MM.1S (cell line): Measurements from ENCODE around the gene PRKAR1B.

Experiments used
- DNase-seq: peaks from one replicate; pipeline ENCODE4 v3.0.0-alpha.2; 2015
- H2AFZ ChIP-seq: fragments of 300-600 bp; sonication (generic); 2 replicates; pipeline ENCODE4 v1.6.0; 2016; ENCODE audit warnings: antibody characterized with exemption, low read length
- H3F3A ChIP-seq: fragments of 300-600 bp; sonication (generic); 2 replicates; pipeline ENCODE4 v1.6.1; 2016; ENCODE audit warnings: mild to moderate bottlenecking, antibody characterized with exemption, low read length, moderate library complexity, mixed read lengths; ENCODE audit not compliant: insufficient read depth
- H3K27ac ChIP-seq: fragments of 300-600 bp; sonication (generic); 2 replicates; pipeline ENCODE4 v1.5.1; 2016; ENCODE audit warnings: mild to moderate bottlenecking, low read length
- H3K27me3 ChIP-seq: fragments of 300-600 bp; sonication (generic); replicated peaks from 2 replicates; pipeline ENCODE4 v1.6.0; 2016; ENCODE audit warnings: low read length; ENCODE audit not compliant: insufficient read depth
- H3K36me3 ChIP-seq: fragments of 300-600 bp; sonication (generic); replicated peaks from 2 replicates; pipeline ENCODE4 v1.6.1; 2016; ENCODE audit warnings: mild to moderate bottlenecking, low read length, mixed read lengths; ENCODE audit not compliant: insufficient read depth
- H3K4me1 ChIP-seq: fragments of 300-600 bp; sonication (generic); 2 replicates; pipeline ENCODE4 v1.6.1; 2016; ENCODE audit warnings: low read length, mixed read lengths
- H3K4me2 ChIP-seq: fragments of 300-600 bp; sonication (generic); 2 replicates; pipeline ENCODE4 v1.6.0; 2016; ENCODE audit warnings: low read depth, low read length
- H3K4me3 ChIP-seq: fragments of 300-600 bp; sonication (generic); 2 replicates; pipeline ENCODE4 v1.5.1; 2016; ENCODE audit warnings: low read length, mixed read lengths
- H3K79me2 ChIP-seq: fragments of 300-600 bp; sonication (generic); 2 replicates; pipeline ENCODE4 v1.6.1; 2016; ENCODE audit warnings: mixed run types, low read length, mixed read lengths
- H3K9ac ChIP-seq: fragments of 300-600 bp; sonication (generic); 2 replicates; pipeline ENCODE4 v1.6.1; 2016; ENCODE audit warnings: low read length, mixed read lengths
- H3K9me2 ChIP-seq: fragments of 300-600 bp; sonication (generic); replicated peaks from 2 replicates; pipeline ENCODE4 v1.6.1; 2016; ENCODE audit warnings: mild to moderate bottlenecking, low read length, mixed read lengths; ENCODE audit not compliant: insufficient read depth
- H3K9me3 ChIP-seq: fragments of 300-600 bp; sonication (generic); replicated peaks from 2 replicates; pipeline ENCODE4 v1.6.1; 2016; ENCODE audit warnings: mild to moderate bottlenecking, low read length, mixed read lengths; ENCODE audit not compliant: insufficient read depth
- H4K20me1 ChIP-seq: fragments of 300-600 bp; sonication (generic); 2 replicates; pipeline ENCODE4 v1.6.1; 2016; ENCODE audit warnings: mild to moderate bottlenecking, low read length, moderate library complexity, mixed read lengths; ENCODE audit not compliant: insufficient read depth
- EZH2 ChIP-seq: fragments of 300-600 bp; sonication (generic); optimal IDR thresholded peaks from 2 replicates; pipeline ENCODE3; 2017; ENCODE audit warnings: low read depth, mild to moderate bottlenecking, antibody characterized with exemption, low read length, mixed read lengths
- EZH2phosphoT487 ChIP-seq: fragments of 300-600 bp; sonication (generic); IDR thresholded peaks from 2 replicates; pipeline ENCODE4 v1.6.1; 2018; ENCODE audit warnings: antibody characterized with exemption, low read length
- TF ChIP-seq, protein P1 (sequence below): fragments of 300-600 bp; sonication (generic); IDR thresholded peaks from 2 replicates; pipeline ENCODE4 v1.5.1; 2016; ENCODE audit warnings: antibody characterized with exemption, low read length, mixed read lengths

Gene PRKAR1B

DNA sequence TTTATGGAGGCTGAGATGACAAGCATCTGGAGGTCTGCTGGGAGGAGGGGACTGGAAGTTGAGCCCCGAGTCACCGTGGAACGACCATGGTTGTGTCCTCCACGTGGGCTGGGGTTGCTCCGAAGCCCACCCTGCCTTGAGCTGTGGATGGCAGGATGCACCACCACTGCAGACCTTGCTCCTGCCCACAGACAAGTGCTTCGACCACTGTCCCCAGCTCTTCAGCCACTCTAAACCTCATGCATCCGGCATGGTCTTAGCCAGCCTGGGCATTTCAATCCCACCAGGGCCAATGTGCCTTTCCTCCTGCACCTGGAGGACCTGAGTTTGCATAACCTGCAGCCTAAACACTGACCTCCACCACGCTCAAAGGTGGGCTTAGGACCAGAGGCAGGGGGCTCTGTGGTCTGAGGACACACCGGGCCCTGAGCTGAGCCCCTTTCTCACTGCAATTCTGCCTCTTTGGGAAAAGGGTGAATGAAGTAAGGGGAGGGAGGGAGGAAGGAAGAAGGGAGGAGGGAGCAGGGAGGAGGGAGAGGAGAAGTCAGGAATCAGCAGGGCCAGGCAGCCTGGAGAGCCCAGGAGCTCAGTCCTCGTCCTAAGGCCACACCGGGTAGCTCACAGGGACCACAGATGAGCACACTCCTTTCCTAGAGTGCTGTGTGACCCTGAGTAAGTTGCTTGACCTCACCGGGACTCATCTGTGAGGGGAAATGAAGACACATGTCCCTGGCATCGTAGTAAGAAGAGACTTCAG, 45.4 kb downstream of the PRKAR1B start:
- H4K20me1 ChIP-seq = no peaks in the 10 kb centered on the region
- no peaks in the 10 kb centered on the region for H3K9me3 ChIP-seq
- TF ChIP-seq EZH2phosphoT487 = no peak
- no peak for TF ChIP-seq EZH2
- TF ChIP-seq, protein P1, sequence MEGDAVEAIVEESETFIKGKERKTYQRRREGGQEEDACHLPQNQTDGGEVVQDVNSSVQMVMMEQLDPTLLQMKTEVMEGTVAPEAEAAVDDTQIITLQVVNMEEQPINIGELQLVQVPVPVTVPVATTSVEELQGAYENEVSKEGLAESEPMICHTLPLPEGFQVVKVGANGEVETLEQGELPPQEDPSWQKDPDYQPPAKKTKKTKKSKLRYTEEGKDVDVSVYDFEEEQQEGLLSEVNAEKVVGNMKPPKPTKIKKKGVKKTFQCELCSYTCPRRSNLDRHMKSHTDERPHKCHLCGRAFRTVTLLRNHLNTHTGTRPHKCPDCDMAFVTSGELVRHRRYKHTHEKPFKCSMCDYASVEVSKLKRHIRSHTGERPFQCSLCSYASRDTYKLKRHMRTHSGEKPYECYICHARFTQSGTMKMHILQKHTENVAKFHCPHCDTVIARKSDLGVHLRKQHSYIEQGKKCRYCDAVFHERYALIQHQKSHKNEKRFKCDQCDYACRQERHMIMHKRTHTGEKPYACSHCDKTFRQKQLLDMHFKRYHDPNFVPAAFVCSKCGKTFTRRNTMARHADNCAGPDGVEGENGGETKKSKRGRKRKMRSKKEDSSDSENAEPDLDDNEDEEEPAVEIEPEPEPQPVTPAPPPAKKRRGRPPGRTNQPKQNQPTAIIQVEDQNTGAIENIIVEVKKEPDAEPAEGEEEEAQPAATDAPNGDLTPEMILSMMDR = no peak
- DNase-seq = no peak
- H3K36me3 ChIP-seq = 0 out of 2 replicates have a peak, but pooled peaks cover 2% of the 10 kb centered on the region
- no peak overlapping the region for H3K4me2 ChIP-seq
- H3K4me1 ChIP-seq = no peaks in the 10 kb centered on the region
- H3K27me3 ChIP-seq = no peaks in the 10 kb centered on the region
- H3K4me3 ChIP-seq = no peak overlapping the region
- no peaks in the 10 kb centered on the region for H3K79me2 ChIP-seq
- H3K9ac ChIP-seq = no peak overlapping the region
- no peak overlapping the region for H2AFZ ChIP-seq
- H3K27ac ChIP-seq = no peak overlapping the region
- no peaks in the 10 kb centered on the region for H3F3A ChIP-seq
- H3K9me2 ChIP-seq = no peaks in the 10 kb centered on the region

DNA sequence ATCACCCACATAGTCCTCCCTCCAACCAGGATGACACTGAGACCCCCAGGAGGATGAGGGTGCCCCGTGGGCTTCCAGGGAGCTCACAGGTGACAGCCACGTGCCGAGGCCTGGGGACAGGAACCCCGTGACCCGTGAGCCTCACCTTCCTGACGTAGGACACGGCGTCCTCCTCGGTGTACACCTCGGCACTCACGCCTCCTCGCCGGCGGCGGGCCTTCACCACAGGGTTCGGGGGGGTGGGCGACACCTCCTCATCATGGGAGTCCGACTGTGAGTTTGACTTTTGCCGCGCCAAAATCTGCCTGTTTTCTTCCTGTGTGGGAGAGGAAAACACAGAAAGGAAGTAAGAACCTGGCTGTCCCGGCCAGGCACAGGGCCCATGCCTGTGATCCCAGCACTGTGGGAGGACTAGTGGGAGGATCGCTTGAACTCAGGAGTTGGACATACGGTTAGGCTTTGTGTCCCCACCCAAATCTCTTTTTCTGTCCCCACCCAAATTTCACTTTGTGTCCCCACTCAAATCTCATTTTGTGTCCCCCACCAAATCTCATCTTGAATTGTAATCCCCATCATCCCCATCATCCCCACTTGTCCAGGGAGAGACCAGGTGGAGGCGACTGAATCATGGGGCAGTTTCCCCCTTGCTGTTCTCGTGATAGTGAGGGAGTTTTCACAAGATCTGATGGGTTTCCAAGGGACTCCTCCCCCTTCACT, 46.5 kb downstream of the PRKAR1B start:
- no peaks in the 10 kb centered on the region for H3K27me3 ChIP-seq
- H3K9ac ChIP-seq = no peak overlapping the region
- no peaks in the 10 kb centered on the region for H4K20me1 ChIP-seq
- no peaks in the 10 kb centered on the region for H3K9me2 ChIP-seq
- TF ChIP-seq EZH2phosphoT487 = no peak
- TF ChIP-seq, protein P1 = no peak
- TF ChIP-seq EZH2 = no peak
- H3K36me3 ChIP-seq = 0 out of 2 replicates have a peak, but pooled peaks cover 2% of the 10 kb centered on the region
- H3K79me2 ChIP-seq = no peaks in the 10 kb centered on the region
- H3K27ac ChIP-seq = no peak overlapping the region
- H3K4me3 ChIP-seq = no peak overlapping the region
- no peak for DNase-seq
- H3K4me1 ChIP-seq = no peaks in the 10 kb centered on the region
- H3F3A ChIP-seq = no peaks in the 10 kb centered on the region
- no peaks in the 10 kb centered on the region for H3K9me3 ChIP-seq
- no peak overlapping the region for H2AFZ ChIP-seq
- H3K4me2 ChIP-seq = no peak overlapping the region

DNA sequence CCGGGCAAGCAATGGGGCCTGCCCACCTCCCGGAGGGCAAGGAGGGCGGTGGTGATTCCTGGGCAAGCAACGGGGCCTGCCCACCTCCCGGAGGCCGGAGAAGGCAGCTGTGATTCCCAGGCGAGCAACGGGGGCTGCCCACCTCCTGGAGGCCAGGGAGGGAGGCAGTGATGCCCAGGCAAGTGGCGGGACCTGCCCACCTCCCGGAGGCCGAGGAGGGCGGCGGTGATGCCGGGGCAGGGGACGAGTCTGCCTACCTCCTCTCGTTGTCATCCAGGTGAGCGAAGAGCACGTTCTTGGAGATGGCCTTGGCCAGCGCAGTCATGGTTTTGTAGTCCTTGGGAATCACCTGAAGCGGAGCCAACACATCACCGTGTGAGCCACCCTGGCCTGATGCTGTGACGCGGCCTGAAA, 50.1 kb downstream of the PRKAR1B start:
- Histone ChIP-seq H2AFZ (no peak overlapping the region), H3K4me3 (no peak overlapping the region)
- DNase-seq = no peak

More for the DNA sequence above, 50.1 kb downstream of the PRKAR1B start:
- Histone ChIP-seq H3K27me3 (no peaks in the 10 kb centered on the region), H3K27ac (no peak overlapping the region), H3K9me3 (no peaks in the 10 kb centered on the region), H3K9me2 (no peaks in the 10 kb centered on the region), H3F3A (no peaks in the 10 kb centered on the region), H3K4me2 (no peak overlapping the region), H3K36me3 (0 out of 2 replicates have a peak, but pooled peaks cover 2% of the 10 kb centered on the region), H3K79me2 (no peaks in the 10 kb centered on the region), H3K4me1 (no peaks in the 10 kb centered on the region), H3K9ac (no peak overlapping the region), H4K20me1 (no peaks in the 10 kb centered on the region)
- TF ChIP-seq EZH2phosphoT487 (no peak), EZH2 (no peak)
- TF ChIP-seq, protein P1 = no peak
